Stimulated activated CD4-positive, alpha-beta T cell treated with anti-CD3 and anti-CD28 coated beads, Interleukin-1b, Interleukin-23, amount 100 ng/mL, for 1 hour (primary cell): ENCODE data around the gene CARS2.

Experiments used
- DNase-seq, 2 donors: peaks; one replicate each; pipeline ENCODE4 v3.0.0-alpha.2; 2020; ENCODE audit warnings: low read depth in 2 of 2

CARS2 gene

DNA sequence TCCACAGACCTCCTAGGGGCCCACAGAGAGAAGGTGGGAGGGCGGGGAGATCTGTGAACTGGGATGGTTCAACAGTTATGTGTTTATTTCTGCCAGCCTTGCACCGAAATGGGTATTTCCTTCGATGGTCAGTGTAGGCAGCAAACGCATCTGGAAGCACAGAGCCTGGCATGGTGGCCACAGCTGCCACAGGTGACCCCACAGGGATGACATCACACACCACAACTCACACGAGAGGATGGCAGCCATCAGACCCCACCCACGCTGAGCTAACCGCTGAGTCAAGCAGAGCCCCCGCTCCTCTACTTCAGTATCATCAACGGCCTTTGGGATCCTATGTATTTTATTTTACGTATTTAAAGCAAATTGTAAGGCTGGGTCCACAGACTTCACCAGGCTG lies 53.2 kb downstream of the CARS2 start:
- DNase-seq: no peak

DNA sequence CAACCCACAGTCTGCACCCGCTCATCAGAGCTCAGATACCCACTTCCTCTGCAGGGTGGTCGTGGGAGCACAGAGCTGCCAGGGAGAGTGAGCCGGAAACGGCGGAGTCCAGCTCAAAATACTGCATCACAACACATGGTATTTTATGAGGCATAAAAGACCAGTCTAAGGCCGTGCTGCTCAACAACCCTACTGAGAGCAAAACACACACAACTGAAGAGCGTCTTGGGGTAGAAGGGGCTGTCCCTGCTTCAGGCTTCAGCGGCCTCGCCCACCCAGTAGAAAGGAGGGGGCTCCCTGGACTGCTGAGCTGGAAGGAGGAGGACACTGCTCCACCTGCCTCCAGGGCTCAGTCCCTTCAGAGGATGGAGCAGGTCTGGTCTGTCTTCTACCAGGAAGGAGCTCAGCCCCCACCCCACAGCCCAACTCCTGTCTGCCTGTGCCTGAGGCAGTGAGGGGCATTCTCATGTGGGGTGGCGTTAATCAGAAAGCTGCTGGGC lies 53.6 kb downstream of the CARS2 start:
- no peak for DNase-seq

DNA sequence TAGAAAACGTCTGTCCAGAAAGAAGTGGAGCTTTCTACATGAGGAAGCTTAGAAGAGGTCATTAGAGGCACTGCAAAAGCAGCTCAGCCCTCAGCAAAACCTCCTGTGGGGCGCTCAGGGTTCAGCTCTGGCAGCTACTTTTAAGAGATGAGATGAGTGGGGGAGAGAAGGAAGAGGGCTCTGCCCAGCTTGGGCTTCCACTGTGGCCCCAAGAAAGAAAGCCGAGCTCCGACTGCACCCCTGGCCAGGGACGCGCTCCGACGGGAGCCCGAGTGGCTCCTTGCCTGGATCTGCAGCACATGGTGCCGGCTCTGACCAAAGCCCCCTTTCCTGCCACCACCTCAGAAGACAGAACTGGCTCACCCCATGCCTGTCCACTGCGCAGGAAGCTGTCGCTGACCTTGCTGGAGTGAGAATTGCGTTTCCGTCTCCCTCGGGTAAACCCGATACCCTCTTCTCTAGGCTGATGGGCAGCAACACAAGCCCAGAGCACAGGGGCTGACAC lies 54.1 kb downstream of the CARS2 start:
- no peak for DNase-seq

DNA sequence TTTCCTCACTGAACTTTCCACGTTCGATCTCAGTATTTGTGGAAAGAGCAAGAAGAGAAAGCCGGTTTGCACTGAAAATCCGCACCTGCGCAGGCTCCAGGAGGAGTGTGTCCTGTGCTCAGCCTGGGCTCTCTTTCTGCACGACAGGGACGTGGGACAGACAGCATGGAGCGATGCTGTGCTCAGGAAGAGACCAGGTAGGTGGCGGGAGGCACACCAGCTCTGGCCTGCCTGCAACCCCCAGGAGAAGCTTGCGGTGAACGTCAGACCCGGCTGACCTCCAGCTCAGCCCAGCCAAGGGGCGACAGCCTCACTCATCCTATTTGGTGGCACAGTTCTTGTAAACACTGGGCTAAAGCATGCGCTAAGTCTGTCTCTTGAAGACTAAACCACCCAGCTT lies 54.6 kb downstream of the CARS2 start:
- no peak for DNase-seq

DNA sequence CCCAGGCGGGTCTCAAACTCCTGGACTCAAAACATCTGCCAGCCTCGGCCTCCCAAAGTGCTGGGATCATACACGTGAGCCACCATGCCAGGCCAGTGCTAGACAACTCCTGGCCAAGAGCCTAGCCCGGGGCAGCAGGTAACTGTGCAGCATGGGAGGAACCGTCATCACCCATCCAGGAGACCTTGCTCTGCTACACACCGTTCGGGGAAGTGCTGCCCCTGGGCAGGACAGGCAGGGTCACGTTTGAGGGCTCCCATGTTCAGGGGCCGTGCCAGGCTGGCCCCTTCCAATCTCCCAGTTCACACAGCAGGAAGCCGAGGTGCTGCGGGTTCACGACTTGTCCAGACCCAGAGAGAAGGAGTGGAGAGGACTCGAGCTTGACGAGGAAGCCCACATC lies 55.5 kb downstream of the CARS2 start:
- no peak for DNase-seq

DNA sequence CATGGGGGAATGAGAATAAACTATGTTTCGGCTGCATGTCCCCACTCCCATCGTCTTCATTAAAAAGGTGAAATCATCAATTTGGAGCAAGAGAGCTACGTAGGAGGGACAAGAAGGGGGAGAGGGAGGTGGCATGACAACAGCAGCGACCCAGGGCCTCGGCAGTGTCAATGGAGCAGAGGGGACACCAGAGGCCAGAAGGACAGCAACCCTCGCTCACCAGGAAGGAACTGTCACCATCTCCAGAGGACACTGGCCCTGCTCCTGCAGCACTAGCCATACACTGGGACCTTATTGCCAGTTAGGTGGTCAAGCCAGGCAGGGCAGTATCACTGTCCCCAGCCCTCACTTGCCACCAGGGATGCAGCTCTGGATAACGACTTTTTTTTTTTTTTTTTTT lies 56.4 kb downstream of the CARS2 start:
- DNase-seq: no peak

DNA sequence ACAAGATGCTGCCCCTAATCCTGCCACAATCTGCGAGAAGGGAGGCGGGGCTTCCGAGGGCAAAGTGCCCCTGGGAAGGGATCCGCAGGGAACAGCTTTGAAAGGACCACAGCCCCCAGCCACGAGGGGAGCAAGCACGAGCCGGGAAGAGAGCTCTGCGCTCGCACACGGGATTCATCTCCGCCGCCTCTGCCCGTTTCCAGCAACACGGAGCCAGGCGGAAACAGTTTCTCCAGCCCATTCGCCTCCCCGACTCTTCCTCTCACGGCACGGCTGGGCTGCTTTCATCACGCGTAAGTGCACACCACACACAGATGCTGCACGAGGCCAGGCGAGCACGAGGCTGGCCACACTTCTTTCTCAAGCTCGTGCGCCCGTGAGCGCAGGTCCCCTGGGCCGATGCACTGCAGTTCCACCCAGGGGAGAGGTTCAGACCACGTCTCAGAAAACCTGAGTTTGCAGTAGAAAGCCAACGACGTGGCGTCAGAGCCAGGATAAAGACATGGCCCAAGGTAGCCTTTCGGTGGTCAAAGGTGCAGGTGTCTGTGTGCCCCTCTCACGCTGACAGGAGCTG lies 57.0 kb downstream of the CARS2 start:
- DNase-seq: no peak

DNA sequence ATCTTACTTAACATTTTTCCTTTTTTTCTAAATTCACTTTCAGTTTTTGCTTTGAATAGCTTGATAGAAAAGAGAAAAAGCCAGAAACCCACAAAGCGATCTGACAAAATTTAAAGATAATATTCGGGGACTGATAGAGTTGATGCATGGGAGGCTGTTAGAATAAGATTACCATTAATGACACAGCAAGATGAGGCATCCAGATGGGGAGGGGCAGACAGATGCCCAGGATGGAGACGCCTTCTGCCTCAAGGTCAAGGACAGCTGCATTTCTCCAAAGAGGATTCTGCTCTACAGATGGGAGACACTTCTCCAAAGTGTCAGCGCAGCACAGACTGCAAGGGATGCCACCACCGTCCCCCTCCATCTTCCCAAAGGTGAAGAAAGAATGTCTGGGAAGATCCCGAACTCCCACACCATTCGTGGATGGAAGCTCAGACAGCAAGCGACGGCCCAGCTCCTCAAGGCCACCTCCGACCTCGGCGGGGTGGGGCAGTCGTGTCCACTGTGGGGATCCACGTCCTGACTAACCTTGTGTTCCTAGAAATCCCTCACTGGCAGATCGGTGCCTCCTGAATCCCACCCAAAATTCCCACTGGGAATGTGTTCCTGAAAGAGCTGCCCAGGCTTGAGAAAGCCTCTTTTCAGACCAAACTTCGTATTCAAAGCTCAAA lies 57.6 kb downstream of the CARS2 start:
- DNase-seq: no peak

DNA sequence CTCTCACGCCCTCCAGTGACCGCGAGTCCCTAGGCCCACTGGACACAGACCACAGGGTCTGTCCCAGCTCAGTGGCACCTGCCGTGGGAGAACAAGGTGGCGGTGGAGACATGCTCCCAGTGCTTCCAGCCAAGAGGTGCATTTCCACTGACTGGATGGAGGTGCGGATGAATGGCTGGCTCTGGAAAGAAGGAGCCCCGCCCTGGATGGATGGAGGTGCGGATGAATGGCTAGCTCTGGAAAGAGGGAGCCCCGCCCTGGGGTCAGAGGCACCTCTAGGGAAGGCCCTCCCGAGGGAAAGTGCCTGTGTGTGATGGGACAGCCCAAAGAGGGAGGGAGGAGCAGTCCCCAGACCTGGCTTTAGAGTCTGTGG lies 58.6 kb downstream of the CARS2 start:
- DNase-seq: no peak

DNA sequence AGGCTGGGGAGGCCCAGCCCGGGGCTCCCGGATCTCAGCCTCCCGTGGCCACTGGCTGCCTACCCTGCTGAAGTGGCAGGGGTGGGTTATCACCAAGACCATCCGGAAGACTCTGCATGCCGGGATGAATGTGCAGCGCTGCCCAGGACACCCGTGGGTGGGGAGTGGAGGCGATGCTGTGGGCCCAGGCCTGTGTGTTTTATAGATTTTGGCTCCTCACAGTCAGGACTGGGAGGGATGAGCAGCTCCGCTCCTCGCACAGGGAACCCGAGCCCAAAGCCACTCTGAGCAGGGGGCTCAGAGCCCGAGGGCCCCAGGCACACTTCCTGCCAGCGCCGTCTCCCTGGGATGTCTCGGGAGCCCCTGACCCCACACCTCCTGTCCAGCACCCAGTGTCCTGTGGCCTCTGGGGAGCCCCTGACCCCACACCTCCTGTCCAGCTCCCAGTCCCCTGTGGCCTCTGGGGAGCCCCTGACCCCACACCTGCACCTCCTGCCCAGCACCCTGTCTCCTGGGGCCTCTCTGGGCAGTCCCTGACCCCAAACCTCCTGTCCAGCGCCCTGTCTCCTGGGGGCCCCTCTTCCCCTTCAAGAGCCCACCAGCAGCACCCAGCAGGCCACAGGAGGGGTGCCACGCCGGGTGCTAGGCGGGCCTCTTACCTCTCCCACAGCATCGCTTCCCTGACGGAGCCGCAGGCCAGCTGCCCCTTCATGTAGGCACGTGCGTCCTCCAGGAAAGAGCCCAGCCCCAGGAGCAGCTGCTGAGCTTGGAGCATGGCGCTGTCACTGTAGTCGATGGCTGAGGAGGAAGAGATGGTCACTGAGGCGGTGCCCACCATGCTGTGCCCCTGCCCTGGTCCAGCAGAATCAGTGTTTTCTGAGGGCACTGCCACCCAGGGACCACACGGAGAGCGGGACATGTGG lies 59.2 kb downstream of the CARS2 start:
- no peak for DNase-seq

DNA sequence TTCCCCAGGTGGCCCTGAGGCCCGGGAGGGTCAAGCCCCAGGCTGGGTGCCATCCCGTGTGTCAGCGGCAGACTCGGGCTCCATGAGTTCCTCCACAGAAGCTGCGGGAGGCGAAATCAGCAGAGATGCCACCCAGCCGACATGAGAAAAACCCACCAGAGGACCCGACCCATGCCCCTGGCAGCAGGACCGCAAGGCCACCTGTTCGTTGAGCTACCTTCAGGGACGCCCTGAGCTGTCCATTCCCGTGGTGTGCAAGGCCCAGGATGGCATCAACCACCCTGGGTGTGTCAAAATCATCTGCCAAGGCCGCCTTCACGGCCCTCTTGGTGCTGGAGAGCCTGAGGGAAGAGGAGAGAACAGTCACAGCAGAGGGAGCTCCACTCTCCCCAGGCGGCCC lies 60.2 kb downstream of the CARS2 start:
- no peak for DNase-seq

DNA sequence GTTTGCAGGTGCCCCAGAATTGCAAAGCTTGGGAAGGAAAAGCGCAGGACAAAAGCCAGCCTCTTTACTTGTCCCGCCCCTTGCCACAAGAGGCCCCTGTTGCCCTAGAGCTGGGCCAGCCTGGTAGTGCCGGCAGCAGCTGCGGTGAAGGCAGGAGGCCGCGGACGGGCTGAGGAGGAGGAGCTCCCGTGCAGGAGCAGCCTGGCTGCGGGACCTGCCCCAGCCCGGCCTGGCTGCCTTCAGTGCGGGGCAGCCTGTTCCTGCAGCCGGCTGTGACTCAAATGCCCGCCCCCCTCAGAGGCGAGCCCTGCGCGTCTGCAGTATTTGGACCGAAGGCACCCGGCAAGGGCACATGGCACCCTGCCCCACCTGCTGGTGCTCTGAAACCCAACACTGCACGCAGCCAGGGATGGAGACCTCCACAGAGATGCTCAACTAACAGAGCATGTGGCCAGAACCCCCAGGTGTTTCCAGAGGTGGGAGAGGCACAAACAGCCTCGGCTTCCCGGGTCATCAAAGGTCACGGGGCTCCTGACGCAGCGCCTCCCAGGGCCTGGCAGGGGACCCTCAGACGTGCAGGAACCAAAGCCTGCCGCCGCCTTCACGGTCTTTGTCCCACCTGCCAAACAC lies 60.9 kb downstream of the CARS2 start:
- DNase-seq: peak in 1 of 2 donors; percentile 10

DNA sequence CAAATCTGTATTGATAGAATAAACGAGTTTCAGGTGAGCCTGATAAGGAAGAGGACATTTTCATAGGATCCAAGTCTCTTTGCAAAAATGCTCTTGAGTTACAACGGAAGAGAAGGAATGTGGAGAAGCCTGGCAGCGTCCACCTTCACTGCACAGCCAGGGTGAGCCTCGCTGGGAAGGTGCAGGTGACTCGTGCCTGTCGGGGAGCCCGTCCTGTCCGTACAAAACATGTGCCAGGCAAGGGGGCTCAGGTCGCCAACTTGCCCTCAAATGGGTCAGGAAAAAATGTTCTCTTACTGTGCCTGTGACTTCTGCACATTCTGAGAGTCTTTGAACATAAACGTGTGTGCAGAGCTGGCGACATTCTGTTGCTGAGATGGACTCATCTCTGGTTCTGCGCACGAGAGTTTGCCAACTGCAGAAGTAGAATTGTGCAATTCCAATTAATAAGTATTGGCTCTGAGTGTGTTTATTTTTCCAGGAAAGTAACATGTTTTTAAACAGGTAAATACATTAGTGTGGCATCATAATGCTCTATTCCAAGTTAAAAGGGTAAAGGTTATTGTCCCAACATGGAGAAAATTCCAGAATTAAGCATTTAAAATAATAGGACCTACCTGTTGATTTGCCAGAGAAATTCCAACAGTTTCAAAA lies 62.0 kb downstream of the CARS2 start:
- no peak for DNase-seq

DNA sequence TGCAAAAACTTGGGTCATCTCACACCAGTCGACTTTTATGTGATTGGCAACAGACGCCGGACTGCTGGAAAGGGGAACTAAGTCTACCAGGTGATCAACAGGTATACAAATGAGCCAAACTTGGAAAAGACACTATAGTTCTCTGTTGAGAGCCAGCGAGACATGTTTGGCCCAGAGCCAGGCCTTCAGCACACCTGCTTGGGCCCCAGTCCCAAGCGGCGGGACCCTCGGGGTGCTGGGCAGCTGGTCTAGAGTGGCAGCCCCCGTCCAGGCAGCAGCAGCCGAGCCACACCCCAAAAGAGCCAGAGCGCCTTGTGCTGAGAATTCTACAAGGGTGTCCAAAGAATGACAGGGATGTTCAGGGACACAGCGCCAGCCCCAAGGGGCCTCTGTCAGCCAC lies 62.6 kb downstream of the CARS2 start:
- no peak for DNase-seq

DNA sequence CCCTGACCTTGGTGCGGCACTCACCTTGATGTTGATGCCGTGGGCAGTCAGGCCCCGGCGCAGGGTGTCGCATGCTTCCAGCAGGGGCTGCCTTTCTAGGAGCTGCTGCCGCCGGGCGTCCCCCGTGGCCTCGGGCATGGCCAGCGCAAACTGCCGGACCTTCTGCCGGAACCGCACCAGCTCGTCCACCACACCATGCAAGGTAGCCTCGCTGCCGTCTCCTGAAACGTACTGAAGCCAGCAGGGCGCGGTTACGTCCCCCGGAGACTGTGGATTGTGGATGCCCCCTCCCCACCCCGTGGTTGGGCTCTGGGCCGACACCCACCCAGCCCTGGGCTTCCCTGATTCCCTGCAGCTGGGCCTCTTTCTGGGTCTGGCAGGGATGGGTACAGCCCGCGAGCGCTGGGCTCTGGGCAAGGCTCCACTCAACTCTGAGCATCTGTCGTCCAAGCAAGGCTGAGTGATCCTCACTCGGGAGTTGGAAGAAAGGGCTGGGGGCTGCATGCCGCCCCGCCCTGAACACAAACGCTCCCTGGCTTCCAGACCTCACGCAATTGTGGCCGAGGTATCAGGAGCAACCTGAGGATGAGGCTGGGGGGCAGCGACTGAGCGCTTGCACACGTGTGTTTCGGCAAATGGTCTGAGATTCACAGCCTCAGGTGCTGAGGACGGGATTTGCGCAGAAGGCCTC lies 63.5 kb downstream of the CARS2 start:
- DNase-seq: no peak

DNA sequence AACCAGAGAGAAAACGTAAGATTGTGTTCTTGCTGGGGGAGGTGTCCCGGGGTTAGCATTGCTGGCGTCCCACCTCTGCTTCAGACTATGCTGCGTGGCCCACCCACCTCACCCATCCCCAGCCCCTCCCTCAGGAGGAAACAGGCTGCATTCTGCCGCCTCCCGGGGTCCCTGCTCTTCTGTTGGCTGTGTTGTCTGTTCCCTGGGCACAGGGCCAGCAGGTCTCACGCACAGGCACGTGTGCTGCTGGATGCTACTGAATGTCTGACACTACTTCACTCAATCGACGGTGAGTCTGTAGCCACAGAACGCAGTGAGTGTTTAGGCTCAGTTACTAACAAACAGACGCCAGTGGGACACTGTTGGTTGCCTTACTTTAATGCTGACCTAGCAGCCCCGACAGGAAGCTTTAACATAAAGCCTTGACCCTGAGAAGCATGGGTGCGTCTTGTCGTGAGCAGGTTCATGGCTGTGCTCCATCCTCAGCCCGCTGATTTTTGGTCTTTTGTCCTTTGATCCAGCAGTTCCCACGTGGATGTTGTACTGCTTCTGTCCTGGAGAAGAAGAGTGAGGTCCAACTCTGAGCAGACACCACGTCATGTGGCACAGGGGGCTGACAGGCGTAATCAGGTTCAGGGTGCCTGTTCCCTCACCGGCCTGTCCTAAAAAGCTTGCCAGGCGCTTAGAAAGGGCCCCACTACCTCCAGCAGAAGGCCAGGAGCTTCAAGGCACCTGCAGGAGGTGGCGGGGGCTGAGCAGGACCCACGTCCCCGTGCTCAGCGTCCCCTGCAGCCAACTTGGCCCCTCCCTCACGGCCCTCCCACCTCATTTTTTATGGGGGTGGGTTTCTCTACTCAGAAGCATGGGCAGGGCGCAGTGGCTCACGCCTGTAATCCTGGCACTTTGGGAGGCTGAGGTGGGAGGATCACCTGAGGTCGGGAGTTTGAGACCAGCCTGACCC lies 64.6 kb downstream of the CARS2 start:
- no peak for DNase-seq

DNA sequence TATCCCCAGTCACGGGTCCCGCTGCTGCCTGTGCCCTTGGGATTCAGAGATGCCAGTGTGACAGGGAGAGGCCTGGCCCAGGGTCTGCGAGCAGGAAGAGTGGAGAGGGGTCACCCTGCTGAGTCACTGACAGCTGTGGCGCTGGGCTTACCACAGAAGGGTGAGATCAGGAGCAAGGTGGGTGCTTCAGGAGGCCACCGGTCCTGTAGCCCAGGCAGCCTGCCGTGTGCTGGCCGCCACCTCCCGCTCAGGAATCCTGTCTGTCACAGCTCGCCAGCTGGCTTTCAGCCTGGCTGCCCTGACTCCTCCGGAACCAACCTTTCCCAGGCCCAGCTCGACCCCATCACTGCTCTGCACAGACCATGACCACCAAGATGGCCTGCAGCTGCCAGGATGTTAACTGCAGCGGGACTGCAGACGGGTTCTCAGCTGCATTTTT lies 65.3 kb downstream of the CARS2 start:
- DNase-seq: no peak

DNA sequence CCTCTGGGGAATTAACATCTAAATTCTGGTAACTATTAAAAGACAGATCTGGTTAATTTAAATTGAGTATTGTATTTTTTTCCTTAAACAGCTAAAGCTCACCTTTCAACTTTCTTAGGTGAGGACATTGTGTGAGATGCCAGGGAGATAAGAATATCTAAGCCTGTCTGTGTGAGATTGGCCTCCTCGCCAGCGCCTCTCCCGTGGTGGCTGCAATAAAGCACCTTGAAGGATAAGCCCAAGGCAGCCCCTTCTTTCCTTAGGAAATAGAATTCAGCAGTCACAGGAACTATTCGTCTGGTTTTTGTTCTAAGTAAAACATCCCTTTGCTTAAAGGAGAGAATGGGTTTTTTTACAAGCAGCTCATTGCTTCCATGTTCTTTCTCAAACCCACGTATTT lies 66.0 kb downstream of the CARS2 start:
- no peak for DNase-seq
